GM12878 (cell line): ENCODE data around the gene VEGFB. TPM values are rescaled to one million over a fixed set of nuclear protein-coding genes. Genes with fewer than 3 reads are reported as not detected.
A peak's percentile ranks its signal among the peaks of the same experiment; 100 is the strongest.

ENCODE experiments used
- ATF7 ChIP-seq: fragments of 450-650 bp; IDR thresholded peaks from 2 replicates; pipeline ENCODE4 v1.6.1; 2016; ENCODE audit warnings: low read depth, mild to moderate bottlenecking
- BMI1 ChIP-seq: fragments of 450-650 bp; IDR thresholded peaks from 2 replicates; pipeline ENCODE4 v1.6.1; 2016; ENCODE audit warnings: mild to moderate bottlenecking, moderate library complexity, borderline replicate concordance
- CBX3 ChIP-seq: fragments of 200-600 bp; sonication (generic); IDR thresholded peaks from 2 replicates; pipeline ENCODE4 v1.6.1; 2016; ENCODE audit warnings: low read depth, borderline replicate concordance
- CHD2 ChIP-seq: IDR thresholded peaks from 2 replicates; pipeline ENCODE4 v1.6.1; 2011; ENCODE audit warnings: low read depth, low read length, improper control_type of control experiment, borderline replicate concordance
- CREB1 ChIP-seq: IDR thresholded peaks from 2 replicates; pipeline ENCODE4 v1.6.1; 2012; ENCODE audit warnings: low read depth, mild to moderate bottlenecking, inconsistent platforms
- ELK1 ChIP-seq: IDR thresholded peaks from 2 replicates; pipeline ENCODE4 v1.6.1; 2012; ENCODE audit warnings: low read depth, low read length, improper control_type of control experiment
- ETV6 ChIP-seq, 2 experiments: fragments of 450-650 bp in 1 of 2; IDR thresholded peaks in 1 of 2; conservative IDR thresholded peaks in 1 of 2; 2 replicates each; pipeline ENCODE4 v1.6.1; 2014; ENCODE audit warnings: antibody characterized with exemption in 1 of 2, borderline replicate concordance in 1 of 2, low read depth in 1 of 2, mild to moderate bottlenecking in 1 of 2, moderate library complexity in 1 of 2
- FOXK2 ChIP-seq: fragments of 450-650 bp; IDR thresholded peaks from 2 replicates; pipeline ENCODE4 v1.6.1; 2017; ENCODE audit warnings: mild to moderate bottlenecking, moderate library complexity
- HDAC6 ChIP-seq: fragments of 200-600 bp; sonication (generic); IDR thresholded peaks from one replicate; pipeline ENCODE4 v1.8.0; 2017; ENCODE audit warnings: antibody characterized with exemption; ENCODE audit not compliant: unreplicated experiment
- IKZF1 ChIP-seq: fragments of 450-650 bp; conservative IDR thresholded peaks from 2 replicates; pipeline ENCODE4 v1.6.1; 2017; ENCODE audit warnings: antibody characterized with exemption, mild to moderate bottlenecking
- KLF5 ChIP-seq: fragments of 450-650 bp; IDR thresholded peaks from 2 replicates; pipeline ENCODE4 v1.6.1; 2014; ENCODE audit warnings: mild to moderate bottlenecking; ENCODE audit not compliant: partially characterized antibody
- NFYB ChIP-seq: IDR thresholded peaks from 2 replicates; pipeline ENCODE4 v1.6.1; 2011; ENCODE audit warnings: low read depth, mild to moderate bottlenecking, low read length, improper control_type of control experiment, moderate library complexity; ENCODE audit not compliant: insufficient read depth
- NR2C1 ChIP-seq: fragments of 450-650 bp; IDR thresholded peaks from 2 replicates; pipeline ENCODE4 v1.6.1; 2017; ENCODE audit warnings: antibody characterized with exemption, mild to moderate bottlenecking, moderate library complexity
- NRF1 ChIP-seq: conservative IDR thresholded peaks from 2 replicates; pipeline ENCODE4 v1.6.1; 2011; ENCODE audit warnings: mild to moderate bottlenecking, low read depth, low read length, improper control_type of control experiment
- PAX5 ChIP-seq: IDR thresholded peaks from 2 replicates; pipeline ENCODE4 v1.6.1; 2011; ENCODE audit warnings: low read depth, low read length, borderline replicate concordance
- RAD51 ChIP-seq: fragments of 450-650 bp; IDR thresholded peaks from 2 replicates; pipeline ENCODE4 v1.6.1; 2016; ENCODE audit warnings: moderate library complexity, mild to moderate bottlenecking, inconsistent platforms
- SPI1 ChIP-seq: IDR thresholded peaks from 2 replicates; pipeline ENCODE4 v1.6.1; 2011; ENCODE audit warnings: low read depth, mild to moderate bottlenecking, low read length, moderate library complexity, borderline replicate concordance; ENCODE audit not compliant: insufficient read depth
- SREBF2 ChIP-seq: IDR thresholded peaks from 2 replicates; pipeline ENCODE4 v1.6.1; 2012; ENCODE audit warnings: mild to moderate bottlenecking, low read length
- SRF ChIP-seq, 2 experiments: IDR thresholded peaks; 2 replicates each; pipeline ENCODE4 v1.6.1; 2011; ENCODE audit warnings: low read depth in 2 of 2, low read length in 2 of 2, mild to moderate bottlenecking in 1 of 2, moderate library complexity in 1 of 2
- TBL1XR1 ChIP-seq: IDR thresholded peaks from 2 replicates; pipeline ENCODE4 v1.6.1; 2012; ENCODE audit warnings: low read depth, low read length, improper control_type of control experiment
- WRNIP1 ChIP-seq: IDR thresholded peaks from 2 replicates; pipeline ENCODE4 v1.6.1; 2011; ENCODE audit warnings: low read depth, low read length, improper control_type of control experiment, borderline replicate concordance
- ZNF24 ChIP-seq: fragments of 450-650 bp; IDR thresholded peaks from 2 replicates; pipeline ENCODE4 v1.6.1; 2017; ENCODE audit warnings: antibody characterized with exemption, mild to moderate bottlenecking
- ZNF592 ChIP-seq: fragments of 450-650 bp; IDR thresholded peaks from 2 replicates; pipeline ENCODE4 v1.6.1; 2017; ENCODE audit warnings: mild to moderate bottlenecking, moderate library complexity
- polyA plus RNA-seq, 11 experiments: library from polyadenylated mRNA; depleted of rRNA in 4 of 11; unstranded in 6 of 11; stranded (reverse) in 5 of 11; fragments of >200 nt; fragmentation: Nextera tagmentation in 4 of 11; fragmentation: Illumina TruSeq in 1 of 11; extraction: Ambion mirVana in 4 of 11; extraction: Trizol in 1 of 11; gene quantifications; 1 replicate in 1 of 11; 2 replicates in 10 of 11; pipeline versions ENCODE4 v1.2.1 to v1.2.3, GENCODE V29; 2011 to 2016; ENCODE audit warnings: inconsistent platforms in 2 of 11, missing spikeins in 2 of 11, low read depth in 1 of 11
- total RNA-seq, 4 experiments: library from RNA; depleted of rRNA in 3 of 4; stranded (reverse); fragments of >200 nt in 3 of 4; fragmentation: Illumina TruSeq in 1 of 4; extraction: Trizol in 1 of 4; gene quantifications; 2 replicates each; pipeline versions ENCODE4 v1.2.1 to v1.2.3, GENCODE V29; 2013 to 2021
- TF ChIP-seq, protein P1 (sequence below): fragments of 450-650 bp; conservative IDR thresholded peaks from 2 replicates; pipeline ENCODE4 v1.6.1; 2017; ENCODE audit warnings: mild to moderate bottlenecking, moderate library complexity

The VEGFB gene
- total and polyA plus RNA-seq, 10 of the 15 experiments (the other 5 are each of a cell fraction or from before 2014, with no cell fraction given): 7.0 to 75.8 (median 20.3) TPM

DNA sequence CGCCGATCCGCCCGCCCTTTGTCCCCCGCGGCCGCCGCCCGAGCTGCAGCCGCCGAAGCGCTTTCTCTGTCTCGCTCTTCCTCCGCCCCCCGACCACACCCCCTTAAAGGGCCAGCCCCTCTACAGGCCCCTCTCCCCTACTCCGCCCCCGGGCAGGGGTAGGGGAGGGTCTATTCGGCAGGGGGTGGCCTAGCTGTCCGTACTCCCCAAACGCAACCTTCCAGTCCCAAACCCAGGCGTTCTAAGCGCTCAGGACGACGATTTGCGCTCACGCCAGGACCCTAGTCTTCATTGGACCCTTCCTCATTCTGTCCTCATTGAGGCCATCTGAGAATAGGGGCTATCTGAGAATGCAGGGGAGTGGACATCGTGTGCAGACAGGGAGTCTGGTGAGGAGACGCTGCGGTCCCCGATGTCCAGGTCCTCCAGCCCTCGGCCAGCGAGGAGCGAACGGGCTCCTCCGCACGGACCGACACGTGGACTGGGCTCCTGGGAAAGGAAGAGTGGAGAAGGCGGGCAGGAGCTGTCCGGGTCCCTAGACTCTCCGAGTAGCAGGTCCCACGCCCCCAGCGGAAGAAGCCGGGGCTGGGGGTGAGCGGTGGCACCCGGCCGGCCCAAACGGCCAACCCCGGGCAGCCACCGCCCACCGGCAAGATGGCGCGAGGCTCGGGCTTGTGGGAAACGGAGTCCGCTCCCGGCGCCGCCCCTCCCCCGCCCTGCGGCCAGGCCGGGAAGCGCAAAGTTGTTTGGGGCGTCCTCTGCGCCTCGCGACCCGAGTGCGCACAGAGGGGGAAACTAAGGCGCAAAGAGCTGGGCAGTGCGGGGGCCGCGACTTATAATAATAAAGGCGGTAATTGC, 12.7 kb downstream of the VEGFB start, which contains the start of gene PPP1R14B (continued):
- no peak for TF ChIP-seq PAX5
- no peak for TF ChIP-seq ELK1
- TF ChIP-seq ZNF592: no peak
- no peak for TF ChIP-seq ZNF24
- no peak for TF ChIP-seq SRF (IDR thresholded peaks at IDR 0.05; ENCODE audit: low read depth in 2 of 2, low read length in 2 of 2)
- TF ChIP-seq RAD51: no peak
- TF ChIP-seq NRF1: no peak
- no peak for TF ChIP-seq ETV6 (conservative IDR thresholded peaks at IDR 0.05 in 1 of 2, IDR thresholded peaks at IDR 0.05 in 1 of 2; ENCODE audit: borderline replicate concordance in 1 of 2, low read depth in 1 of 2)
- peak; percentile 61 for TF ChIP-seq NR2C1
- TF ChIP-seq SREBF2: no peak
- no peak for TF ChIP-seq WRNIP1
- 0 out of 2 replicates have a peak, but pooled peaks have one; percentile 17 for TF ChIP-seq TBL1XR1
- TF ChIP-seq HDAC6: no peak
- TF ChIP-seq CREB1: no peak
- TF ChIP-seq KLF5: no peak
- peak; percentile 90 for TF ChIP-seq CHD2
- no peak for TF ChIP-seq NFYB
- no peak for TF ChIP-seq SPI1
- TF ChIP-seq IKZF1: peak; percentile 89
- TF ChIP-seq, protein P1, sequence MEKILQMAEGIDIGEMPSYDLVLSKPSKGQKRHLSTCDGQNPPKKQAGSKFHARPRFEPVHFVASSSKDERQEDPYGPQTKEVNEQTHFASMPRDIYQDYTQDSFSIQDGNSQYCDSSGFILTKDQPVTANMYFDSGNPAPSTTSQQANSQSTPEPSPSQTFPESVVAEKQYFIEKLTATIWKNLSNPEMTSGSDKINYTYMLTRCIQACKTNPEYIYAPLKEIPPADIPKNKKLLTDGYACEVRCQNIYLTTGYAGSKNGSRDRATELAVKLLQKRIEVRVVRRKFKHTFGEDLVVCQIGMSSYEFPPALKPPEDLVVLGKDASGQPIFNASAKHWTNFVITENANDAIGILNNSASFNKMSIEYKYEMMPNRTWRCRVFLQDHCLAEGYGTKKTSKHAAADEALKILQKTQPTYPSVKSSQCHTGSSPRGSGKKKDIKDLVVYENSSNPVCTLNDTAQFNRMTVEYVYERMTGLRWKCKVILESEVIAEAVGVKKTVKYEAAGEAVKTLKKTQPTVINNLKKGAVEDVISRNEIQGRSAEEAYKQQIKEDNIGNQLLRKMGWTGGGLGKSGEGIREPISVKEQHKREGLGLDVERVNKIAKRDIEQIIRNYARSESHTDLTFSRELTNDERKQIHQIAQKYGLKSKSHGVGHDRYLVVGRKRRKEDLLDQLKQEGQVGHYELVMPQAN: peak; percentile 75; the same call in 1 of the 2 replicates
- TF ChIP-seq CBX3: no peak
- no peak for TF ChIP-seq ATF7
- TF ChIP-seq FOXK2: no peak
- no peak for TF ChIP-seq BMI1
